IMR-90 (cell line): ENCODE results near the gene CLEC9A.

Experiments
- CEBPB ChIP-seq: IDR thresholded peaks from 2 replicates; pipeline ENCODE4 v1.6.1; 2012; ENCODE audit warnings: low read depth, low read length, improper control_type of control experiment
- CTCF ChIP-seq: conservative IDR thresholded peaks from 2 replicates; pipeline ENCODE4 v1.5.1; 2012; ENCODE audit warnings: mild to moderate bottlenecking, low read depth, low read length, improper control_type of control experiment
- RFX5 ChIP-seq: IDR thresholded peaks from 2 replicates; pipeline ENCODE4 v1.8.0; 2012; ENCODE audit warnings: low read depth, mild to moderate bottlenecking, low read length, moderate library complexity
- SMC3 ChIP-seq: fragments of 150-350 bp; IDR thresholded peaks from 2 replicates; pipeline ENCODE4 v1.6.1; 2016; ENCODE audit warnings: low read depth, mild to moderate bottlenecking, antibody characterized with exemption, low read length, moderate library complexity

DNA sequence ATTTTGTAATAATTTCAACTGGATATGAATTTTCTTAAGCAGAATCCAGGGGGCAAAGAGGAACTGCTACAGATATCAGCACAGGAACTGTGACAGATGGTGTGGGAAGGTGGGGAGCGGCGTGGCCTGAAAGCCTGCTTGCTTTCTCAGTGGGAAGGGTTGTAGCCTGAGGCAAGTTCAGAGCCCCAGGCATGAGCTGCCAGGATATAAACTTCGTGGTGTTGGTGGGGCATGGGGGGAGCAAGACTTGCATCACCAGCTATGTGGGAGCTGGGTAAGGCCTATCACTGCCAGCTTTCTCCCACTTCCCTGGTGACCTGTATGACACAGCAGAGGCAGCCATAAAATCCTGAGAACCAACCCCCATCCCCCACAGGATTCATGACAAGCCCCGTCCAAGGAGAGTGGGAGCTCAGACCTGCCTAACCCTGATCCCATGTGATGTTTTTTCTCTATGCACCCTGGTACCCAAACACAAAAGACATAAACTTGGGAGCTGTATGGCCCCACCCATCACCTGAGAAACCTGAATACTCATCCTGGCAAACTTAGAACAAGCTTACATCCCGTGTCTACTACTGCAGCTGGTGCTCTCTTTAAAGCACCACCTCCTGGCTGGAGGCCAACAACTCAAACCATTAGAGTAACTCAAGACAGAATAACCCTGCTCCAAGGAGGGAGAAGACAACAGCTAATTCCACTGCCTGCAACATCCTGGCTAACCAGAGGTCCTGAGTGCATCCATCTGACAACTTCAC lies 51.8 kb downstream of the CLEC9A start:
- no peak for TF ChIP-seq RFX5
- TF ChIP-seq CEBPB = no peak
- no peak for TF ChIP-seq SMC3
- no peak for TF ChIP-seq CTCF
